NCI-H2227 (cell line): ENCODE results near the gene TNFSF13.

Experiments
- DNase-seq: peaks from one replicate; lab custom pipeline; 2025; ENCODE audit not compliant: unreplicated experiment; lab: John Stamatoyannopoulos, UW

Gene TNFSF13

GRCh38 chr17:7551396-7551795 lies 7.2 kb upstream of the TNFSF13 start:
- DNase-seq, result no peak

- no peak for DNase-seq
These were observed 5.9 kb upstream of the TNFSF13 start for GRCh38 chr17:7552621-7553051.

GRCh38 chr17:7553356-7553755 lies 5.2 kb upstream of the TNFSF13 start:
- DNase-seq, result no peak

- no peak for DNase-seq
These were observed 3.1 kb upstream of the TNFSF13 start for GRCh38 chr17:7555320-7555948.

GRCh38 chr17:7556627-7557026 lies 1.9 kb upstream of the TNFSF13 start:
- DNase-seq, result no peak

- DNase-seq, result no peak
These were observed 1.3 kb upstream of the TNFSF13 start for GRCh38 chr17:7557147-7557764.

GRCh38 chr17:7557775-7558543 lies 591 bp upstream of the TNFSF13 start:
- peak; percentile 63 for DNase-seq

GRCh38 chr17:7559320-7560171 lies 996 bp downstream of the TNFSF13 start:
- no peak for DNase-seq

GRCh38 chr17:7560172-7561027 lies 1.9 kb downstream of the TNFSF13 start:
- peak; percentile 68 for DNase-seq

- peak; percentile 86 for DNase-seq
These were observed 2.6 kb downstream of the TNFSF13 start for GRCh38 chr17:7561028-7561575.

- DNase-seq, result peak; percentile 93
These were observed 3.1 kb downstream of the TNFSF13 start, which contains the start of gene SENP3 for GRCh38 chr17:7561589-7562207. SENP3 (plus strand) TSS chr17:7561919; CDS start chr17:7563077, 1,158 bp downstream.

- DNase-seq, result no peak
These were observed 3.7 kb downstream of the TNFSF13 start for GRCh38 chr17:7562208-7562605.

- DNase-seq, result no peak
These were observed 4.7 kb downstream of the TNFSF13 start for GRCh38 chr17:7563115-7563869.

GRCh38 chr17:7569571-7569970 lies 11.0 kb downstream of the TNFSF13 start:
- DNase-seq, result no peak

GRCh38 chr17:7570351-7570750 lies 11.8 kb downstream of the TNFSF13 start:
- DNase-seq, result no peak

- DNase-seq, result no peak
These were observed 13.7 kb downstream of the TNFSF13 start for GRCh38 chr17:7572338-7572587.

GRCh38 chr17:7572588-7573323 lies 14.2 kb downstream of the TNFSF13 start:
- peak; percentile 98 for DNase-seq

GRCh38 chr17:7573324-7574080 lies 15.0 kb downstream of the TNFSF13 start:
- peak; percentile 91 for DNase-seq
